ENCODE measurements around the gene VTN.
"Not testable (repeated sequence)": the region's sequence is repeated elsewhere in the genome, so short reads cannot be mapped to it uniquely, and the experiment has no call there.

The VTN gene

GRCh38 chr17:28338769-28339212 is 31.3 kb downstream of the VTN start:
- not testable (repeated sequence) for DNase-seq

DNA sequence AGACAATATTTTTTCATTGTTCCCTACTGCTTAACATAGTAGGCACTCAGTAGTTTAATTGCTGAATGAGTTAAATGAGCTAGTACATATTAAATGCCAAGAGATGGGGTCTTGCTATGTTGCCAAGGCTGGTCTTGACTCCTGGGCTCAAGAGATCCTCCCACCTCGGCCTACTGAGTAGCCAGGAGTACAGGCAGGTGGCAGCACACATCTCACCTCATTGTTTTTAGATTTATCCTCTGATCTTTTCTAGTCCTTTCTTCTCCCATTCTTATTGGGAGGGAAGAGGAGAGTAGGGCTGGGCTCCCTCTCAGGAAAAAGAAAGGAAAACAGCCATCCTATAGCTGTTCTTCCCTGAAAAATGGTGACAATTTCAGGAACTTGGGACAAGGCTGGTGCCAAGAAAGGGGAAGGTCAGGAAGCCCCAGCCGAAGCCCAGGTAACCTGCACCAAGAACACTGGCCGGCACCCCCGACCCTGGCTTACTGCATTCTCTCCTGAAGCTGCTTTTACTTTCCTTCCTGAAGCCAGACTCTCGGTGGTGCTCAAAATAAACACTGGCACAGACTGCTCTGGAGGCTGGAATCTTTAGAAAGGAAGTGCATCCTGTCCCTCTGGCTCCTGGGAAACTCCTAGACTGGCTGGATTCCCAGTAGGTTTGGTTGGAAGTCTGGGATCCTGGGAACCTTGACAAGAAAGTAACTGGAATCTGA is 31.9 kb downstream of the VTN start:
- no peak for DNase-seq

DNA sequence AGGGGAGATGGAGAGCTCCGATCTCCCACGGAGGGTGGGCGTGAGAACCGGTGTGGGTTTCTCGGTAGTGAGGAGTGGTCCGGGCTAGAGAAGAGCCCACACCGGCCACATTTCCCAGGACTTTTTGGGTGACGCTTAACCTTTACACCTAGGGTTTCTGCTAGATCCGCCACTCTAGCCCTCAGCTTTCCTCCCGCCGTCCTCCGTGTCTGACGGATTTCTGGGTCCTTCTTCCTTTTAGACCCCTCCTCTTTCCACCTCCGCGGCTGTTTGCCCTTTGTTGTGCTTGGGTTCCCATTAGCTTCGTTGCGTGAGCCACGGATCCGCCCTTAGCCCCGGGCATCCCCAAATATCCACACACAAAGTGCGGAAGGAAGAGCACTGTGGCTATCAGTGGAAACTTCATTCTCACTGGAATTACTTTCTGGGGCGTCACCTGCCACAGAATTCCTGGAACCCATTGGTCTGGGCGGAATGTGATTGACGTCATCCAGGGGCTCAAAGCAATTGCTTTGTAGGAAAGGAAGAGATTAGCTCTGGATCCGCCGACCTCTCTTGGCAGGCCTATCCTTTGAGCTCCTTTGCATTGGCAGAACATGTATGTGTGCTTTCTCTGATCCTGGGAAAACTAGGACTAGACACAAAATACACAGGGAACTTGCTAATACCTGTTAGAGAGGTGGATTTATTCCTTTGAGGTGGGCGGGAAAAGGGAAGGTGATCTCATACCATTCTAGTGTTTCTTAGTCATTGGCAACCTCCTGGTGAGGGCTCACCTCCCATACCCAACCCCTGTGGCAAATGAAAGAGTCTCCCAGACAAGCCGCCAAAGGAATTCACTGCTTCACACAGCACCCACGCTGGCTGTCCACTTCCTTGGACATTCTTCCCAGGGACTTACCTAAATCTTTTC is 33.9 kb downstream of the VTN start:
- DNase-seq, result no peak

- peak; percentile 99 for DNase-seq
Observed at GRCh38 chr17:28335201-28335958, 34.7 kb downstream of the VTN start, which contains the start of the genes IFT20 and TNFAIP1. TSS of gene IFT20 (minus strand) at chr17:28335472. CDS start at chr17:28331985, 3,487 bp downstream. TSS of gene TNFAIP1 (plus strand) at chr17:28335761. CDS start at chr17:28339522, 3,761 bp downstream.

- DNase-seq, result no peak
Observed at GRCh38 chr17:28334666-28335200, 35.4 kb downstream of the VTN start.

GRCh38 chr17:28334171-28334570 is 35.9 kb downstream of the VTN start:
- DNase-seq, result peak; percentile 64

DNA sequence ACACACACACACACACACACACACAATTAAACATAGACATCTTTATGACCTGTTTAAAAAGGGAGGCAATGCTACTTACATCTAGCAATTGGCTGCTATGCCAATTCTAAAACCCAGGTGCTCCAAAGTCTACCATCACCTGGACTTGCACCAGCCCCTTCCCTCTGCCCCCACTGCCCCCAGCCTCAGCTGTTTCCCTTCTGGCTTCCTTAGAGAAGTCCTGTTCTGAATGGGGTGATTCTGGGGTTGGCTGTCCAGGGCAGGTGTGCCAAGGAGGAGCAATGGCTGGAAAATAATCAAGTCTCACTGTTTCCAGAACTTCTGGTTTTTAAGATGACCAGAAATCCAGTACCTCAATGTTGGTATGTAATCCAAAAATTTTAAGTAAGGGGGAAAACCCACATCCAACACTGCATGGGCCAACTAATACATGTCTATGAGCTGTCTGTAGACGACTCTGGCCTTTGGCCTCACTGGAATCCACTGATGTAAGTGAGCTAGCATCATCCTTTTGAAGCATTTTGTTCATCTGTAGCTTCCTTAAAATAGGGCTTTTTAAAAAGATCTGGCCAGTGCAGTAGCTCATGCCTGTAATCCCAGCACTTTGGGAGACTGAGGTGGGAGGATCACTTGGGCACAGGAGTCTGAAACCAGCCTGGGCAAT is 36.9 kb downstream of the VTN start:
- DNase-seq, result no peak

DNA sequence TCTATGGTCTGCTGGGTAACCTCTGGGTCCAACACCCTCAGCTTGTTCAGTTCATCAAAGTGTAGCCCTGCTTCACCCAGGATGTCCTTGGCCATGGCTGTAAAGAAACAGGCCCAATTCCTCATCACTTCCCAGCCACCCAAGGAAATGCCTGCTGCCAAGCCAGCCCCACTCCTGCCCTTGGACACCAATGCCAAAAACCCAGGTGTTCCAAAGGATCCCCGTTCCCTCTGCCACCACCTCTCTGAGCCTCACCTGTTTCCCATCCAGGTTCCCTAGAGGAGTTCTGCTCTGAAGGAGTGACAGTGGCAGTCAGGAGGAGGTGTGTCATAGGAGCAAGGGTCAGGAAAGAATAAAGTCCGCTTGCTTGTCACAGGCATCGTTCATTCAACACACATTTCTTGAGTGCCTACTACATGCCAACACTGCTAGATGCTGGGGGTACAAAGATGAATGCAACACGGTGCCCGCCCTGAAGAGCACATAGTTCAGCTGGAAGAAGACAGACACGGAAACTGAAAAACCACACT is 38.2 kb downstream of the VTN start:
- DNase-seq, result no peak

GRCh38 chr17:28330671-28331070 is 39.4 kb downstream of the VTN start:
- DNase-seq, result no peak

DNA sequence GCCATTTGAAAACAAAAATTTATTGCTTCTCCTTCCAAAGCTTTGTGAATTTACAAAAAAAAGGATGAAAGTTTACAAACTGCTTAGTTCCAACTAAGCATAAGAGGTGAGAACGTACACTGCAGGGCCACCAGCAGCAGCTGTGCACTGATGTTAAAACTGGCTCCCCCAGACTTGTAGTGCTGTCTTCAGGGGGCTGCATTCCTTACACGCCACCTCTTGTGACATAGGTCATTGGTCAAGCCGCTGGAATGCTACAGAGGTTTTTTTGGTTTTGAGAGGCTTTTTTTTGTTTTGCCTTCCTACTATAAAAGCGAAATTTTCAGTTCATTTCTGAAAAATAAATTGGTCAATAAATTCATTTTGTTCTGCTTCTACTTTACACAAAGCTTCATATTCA is 41.8 kb downstream of the VTN start:
- DNase-seq, result no peak

DNA sequence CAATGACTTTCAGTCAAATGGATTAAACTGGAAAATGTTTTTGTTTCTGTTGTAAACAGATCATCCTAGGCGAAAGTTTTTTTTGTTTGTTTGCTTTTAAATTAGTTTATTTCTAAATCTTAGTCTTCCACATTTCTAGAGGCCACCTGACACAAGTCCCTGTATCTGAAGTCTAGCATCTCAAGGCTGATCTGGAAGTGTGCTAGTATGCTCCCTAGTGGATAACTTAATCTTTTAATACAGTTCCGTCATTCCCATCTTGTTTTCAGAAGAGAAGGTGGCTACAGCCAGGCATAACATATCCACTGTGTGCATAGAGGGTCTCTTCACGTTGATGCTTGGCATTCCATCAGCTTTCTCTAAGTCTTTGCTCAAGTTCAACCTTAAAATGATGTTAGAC is 42.4 kb downstream of the VTN start:
- no peak for DNase-seq

- DNase-seq, result no peak
Observed at GRCh38 chr17:28327031-28327607, 43.0 kb downstream of the VTN start.

GRCh38 chr17:28326114-28326513 is 44.0 kb downstream of the VTN start:
- no peak for DNase-seq

- no peak for DNase-seq
Observed at GRCh38 chr17:28325211-28325610, 44.9 kb downstream of the VTN start.

DNA sequence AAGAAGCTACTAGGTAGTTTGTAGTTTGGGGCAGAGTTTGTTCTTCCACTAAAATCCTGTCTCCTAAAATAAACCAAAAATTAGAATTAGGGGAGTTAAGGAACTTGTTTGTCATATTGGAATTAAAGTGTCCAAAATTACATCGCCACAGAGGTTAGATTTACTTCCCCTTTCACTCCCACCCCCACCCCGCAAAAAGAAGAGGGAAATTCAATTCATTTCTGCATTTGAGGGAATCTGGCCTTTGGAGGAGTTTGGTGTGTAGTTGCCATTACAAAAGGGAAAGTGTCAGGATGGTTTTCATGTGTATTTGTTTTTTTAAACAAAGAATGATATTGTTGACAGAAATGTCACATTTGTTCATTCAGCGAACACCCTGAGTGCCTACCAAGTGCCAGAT is 45.3 kb downstream of the VTN start:
- DNase-seq, result peak; percentile 64

DNA sequence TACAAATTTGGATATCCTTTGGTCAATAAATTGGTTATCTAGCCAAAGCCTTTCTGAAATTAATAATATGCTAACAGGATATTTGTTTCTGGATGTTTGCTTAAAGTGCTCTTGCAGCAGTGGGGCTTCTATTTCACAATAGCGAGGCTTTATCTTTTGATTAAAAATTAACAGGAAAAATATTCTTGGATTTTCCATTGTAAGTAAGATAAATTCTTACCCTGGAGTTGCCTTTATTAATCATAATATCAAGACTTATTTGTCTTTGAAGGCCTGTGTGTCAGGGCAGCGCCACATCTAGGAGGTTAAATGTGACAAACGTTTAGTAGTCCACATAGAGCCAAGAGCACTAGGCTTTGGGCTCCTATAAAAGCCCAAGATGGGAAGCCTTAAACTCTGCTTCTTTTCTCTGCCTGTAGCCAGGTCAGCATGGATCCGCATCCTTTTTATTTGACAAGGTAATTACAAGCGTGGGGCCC is 45.8 kb downstream of the VTN start:
- DNase-seq, result no peak

- DNase-seq, result no peak
Observed at GRCh38 chr17:28320215-28321061, 49.7 kb downstream of the VTN start.

DNA sequence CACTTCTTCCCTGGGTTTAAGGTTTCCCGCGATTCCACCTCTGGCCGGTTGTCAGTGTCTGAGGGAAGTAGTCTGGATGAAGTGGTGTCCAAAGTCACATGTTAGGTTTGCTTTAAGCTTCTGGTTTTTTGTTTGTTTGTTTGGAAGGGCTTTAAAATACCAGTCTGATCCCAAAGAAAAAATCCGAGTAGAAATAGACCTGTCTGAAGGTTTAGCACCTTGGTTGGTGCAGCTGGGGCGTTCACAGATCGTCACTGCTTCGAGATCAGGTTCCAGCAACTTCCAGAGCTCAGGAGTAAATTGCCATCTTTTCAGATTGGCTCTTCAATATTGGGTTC is 50.5 kb downstream of the VTN start:
- peak; percentile 34 for DNase-seq

- DNase-seq, result peak; percentile 97
Observed at GRCh38 chr17:28318759-28319597, 51.1 kb downstream of the VTN start, which contains the start of gene TMEM97. TSS of gene TMEM97 (plus strand) at chr17:28319200. CDS start at chr17:28319240, 40 bp downstream.

Data from MV-4-11 (cell line).